PC-3 (cell line): ENCODE data around the gene TIPARP. TPM values are rescaled to one million over a fixed set of nuclear protein-coding genes. Genes with fewer than 3 reads are reported as not detected.

Experiments
- ATAC-seq: fragments of 200-7000 bp; cut with Tn5 transposase; 2 replicates; pipeline ENCODE4 v1.9.1; 2020; ENCODE audit warnings: mild to moderate bottlenecking, moderate library complexity
- BruUV-seq: library from RNA; stranded (reverse); fragments of 400-500 nt; replicated peaks from 2 replicates; lab custom pipeline; 2021; lab: Mats Ljungman, UMichigan
- CTCF ChIA-PET: fragments of 300-600 bp; sonication (Branson Sonifier 250); formaldehyde crosslinking; loops from one replicate; lab custom pipeline; 2022; ENCODE audit warnings: antibody characterized with exemption; lab: Charles Lee
- POLR2A ChIA-PET: fragments of 300-600 bp; sonication (Branson Sonifier 250); formaldehyde crosslinking; loops from one replicate; lab custom pipeline; 2022; ENCODE audit warnings: antibody characterized with exemption; ENCODE audit not compliant: unreplicated experiment; lab: Charles Lee
- DNase-seq: peaks from one replicate; pipeline ENCODE4 v3.0.0-alpha.2; 2015
- H2AFZ ChIP-seq: fragments of 300-600 bp; sonication (generic); 2 replicates; pipeline ENCODE4 v1.6.0; 2016; ENCODE audit warnings: antibody characterized with exemption, low read length
- H3F3A ChIP-seq: fragments of 300-600 bp; sonication (generic); one replicate; pipeline ENCODE4 v1.6.0; 2017; ENCODE audit warnings: antibody characterized with exemption, low read length, control low read depth, mild to moderate bottlenecking; ENCODE audit not compliant: unreplicated experiment
- H3K27ac ChIP-seq: fragments of 300-600 bp; sonication (generic); 2 replicates; pipeline ENCODE4 v1.5.1; 2016; ENCODE audit warnings: mild to moderate bottlenecking, low read length
- H3K27me3 ChIP-seq: fragments of 300-600 bp; sonication (generic); 2 replicates; pipeline ENCODE4 v1.6.1; 2016; ENCODE audit warnings: low read length, mixed read lengths
- H3K36me3 ChIP-seq: fragments of 300-600 bp; sonication (generic); 2 replicates; pipeline ENCODE4 v1.6.1; 2016; ENCODE audit warnings: low read depth, mixed run types, low read length, mixed read lengths
- H3K4me1 ChIP-seq: fragments of 300-600 bp; sonication (generic); 2 replicates; pipeline ENCODE4 v1.5.1; 2016; ENCODE audit warnings: low read length; ENCODE audit not compliant: insufficient read depth
- H3K4me2 ChIP-seq: fragments of 300-600 bp; sonication (generic); 2 replicates; pipeline ENCODE4 v1.6.0; 2016; ENCODE audit warnings: low read length
- H3K4me3 ChIP-seq: fragments of 300-600 bp; sonication (generic); 2 replicates; pipeline ENCODE4 v1.5.1; 2016; ENCODE audit warnings: mild to moderate bottlenecking, low read length, mixed read lengths
- H3K79me2 ChIP-seq: fragments of 300-600 bp; sonication (generic); 2 replicates; pipeline ENCODE4 v1.6.1; 2017; ENCODE audit warnings: low read length, mixed read lengths
- H3K9ac ChIP-seq: fragments of 300-600 bp; sonication (generic); 2 replicates; pipeline ENCODE4 v1.6.0; 2016; ENCODE audit warnings: mild to moderate bottlenecking, low read length
- H3K9me2 ChIP-seq: fragments of 300-600 bp; sonication (generic); replicated peaks from 2 replicates; pipeline ENCODE4 v1.6.1; 2016; ENCODE audit warnings: mixed run types, low read length, mixed read lengths
- H3K9me3 ChIP-seq: fragments of 300-600 bp; sonication (generic); 2 replicates; pipeline ENCODE4 v1.6.1; 2016; ENCODE audit warnings: low read length, mixed read lengths
- H4K20me1 ChIP-seq: fragments of 300-600 bp; sonication (generic); 2 replicates; pipeline ENCODE4 v1.6.1; 2016; ENCODE audit warnings: low read length, mixed read lengths
- EZH2 ChIP-seq: fragments of 300-600 bp; sonication (generic); IDR thresholded peaks from one replicate; pipeline ENCODE4 v1.6.1; 2017; ENCODE audit warnings: antibody characterized with exemption, mild to moderate bottlenecking, low read length; ENCODE audit not compliant: unreplicated experiment
- EZH2phosphoT487 ChIP-seq: fragments of 300-600 bp; sonication (generic); IDR thresholded peaks from 2 replicates; pipeline ENCODE4 v1.6.1; 2018; ENCODE audit warnings: mild to moderate bottlenecking, antibody characterized with exemption, low read length, borderline replicate concordance
- intact Hi-C: fragments of 100-400 bp; cut with micrococcal nuclease; formaldehyde crosslinking; loops from 2 replicates; pipeline ENCODE4 v1.9.0; 2023
- total RNA-seq: library from RNA; depleted of rRNA; stranded (reverse); fragments of >200 nt; gene quantifications from 2 replicates; pipeline ENCODE4 v1.2.3, GENCODE V29; 2014
- TF ChIP-seq, protein P1 (sequence below): fragments of 300-600 bp; sonication (generic); conservative IDR thresholded peaks from 2 replicates; pipeline ENCODE4 v1.5.1; 2017; ENCODE audit warnings: antibody characterized with exemption, low read depth, mild to moderate bottlenecking, low read length

The TIPARP gene
- total RNA-seq, 1 experiment from 2014 or later, result 84.7 TPM

DNA sequence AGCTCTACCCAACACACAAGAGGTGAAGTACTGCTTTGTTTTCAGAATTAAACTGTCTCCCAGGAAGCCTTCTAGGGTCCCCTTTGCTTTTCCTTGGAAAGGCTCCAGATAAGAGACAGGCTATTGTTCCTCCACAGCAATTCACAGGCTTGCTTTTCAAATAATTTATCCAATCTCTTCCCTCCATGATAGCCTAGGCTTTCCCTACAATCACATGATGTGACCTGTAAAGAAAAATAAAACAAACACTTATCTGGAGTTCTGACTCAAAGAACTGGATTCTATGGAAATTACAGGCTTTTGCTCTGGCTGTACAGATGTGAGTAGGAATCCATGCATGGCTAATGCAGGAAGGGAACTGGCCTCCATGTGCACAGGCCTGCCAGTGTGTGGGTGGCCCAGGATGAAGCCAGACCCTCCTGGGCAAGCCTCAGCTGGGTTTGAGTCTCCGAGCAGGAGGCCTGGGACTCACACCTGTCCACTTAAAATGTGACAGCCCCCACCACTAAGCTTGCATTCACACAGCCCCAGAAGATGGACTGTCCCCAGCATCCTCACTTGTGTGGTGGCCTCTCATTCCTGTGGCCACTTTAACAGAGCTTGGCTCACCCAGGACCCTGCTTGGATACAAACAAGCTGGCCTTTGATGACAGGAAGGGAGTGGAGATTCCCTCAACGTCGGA lies 75.9 kb downstream of the TIPARP start:
- no TSS peak for BruUV-seq
- DNase-seq, result no peak
- ChIA-PET POLR2A (no interaction called here), CTCF (no interaction called here)
- TF ChIP-seq, protein P1, sequence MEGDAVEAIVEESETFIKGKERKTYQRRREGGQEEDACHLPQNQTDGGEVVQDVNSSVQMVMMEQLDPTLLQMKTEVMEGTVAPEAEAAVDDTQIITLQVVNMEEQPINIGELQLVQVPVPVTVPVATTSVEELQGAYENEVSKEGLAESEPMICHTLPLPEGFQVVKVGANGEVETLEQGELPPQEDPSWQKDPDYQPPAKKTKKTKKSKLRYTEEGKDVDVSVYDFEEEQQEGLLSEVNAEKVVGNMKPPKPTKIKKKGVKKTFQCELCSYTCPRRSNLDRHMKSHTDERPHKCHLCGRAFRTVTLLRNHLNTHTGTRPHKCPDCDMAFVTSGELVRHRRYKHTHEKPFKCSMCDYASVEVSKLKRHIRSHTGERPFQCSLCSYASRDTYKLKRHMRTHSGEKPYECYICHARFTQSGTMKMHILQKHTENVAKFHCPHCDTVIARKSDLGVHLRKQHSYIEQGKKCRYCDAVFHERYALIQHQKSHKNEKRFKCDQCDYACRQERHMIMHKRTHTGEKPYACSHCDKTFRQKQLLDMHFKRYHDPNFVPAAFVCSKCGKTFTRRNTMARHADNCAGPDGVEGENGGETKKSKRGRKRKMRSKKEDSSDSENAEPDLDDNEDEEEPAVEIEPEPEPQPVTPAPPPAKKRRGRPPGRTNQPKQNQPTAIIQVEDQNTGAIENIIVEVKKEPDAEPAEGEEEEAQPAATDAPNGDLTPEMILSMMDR, result no peak
- no peak for TF ChIP-seq EZH2
- no peak for TF ChIP-seq EZH2phosphoT487
- intact Hi-C loops, result no loop called here
- H3F3A ChIP-seq, result no peaks in the 10 kb centered on the region
- H3K9ac ChIP-seq, result no peak overlapping the region
- H3K36me3 ChIP-seq, result no peaks in the 10 kb centered on the region
- no peaks in the 10 kb centered on the region; the same call in 1 of the 2 replicates for H3K9me3 ChIP-seq
- no peaks in the 10 kb centered on the region for H3K9me2 ChIP-seq
- H3K27ac ChIP-seq, result no peak overlapping the region
- no peaks in the 10 kb centered on the region for H3K27me3 ChIP-seq
- H3K4me2 ChIP-seq, result no peak overlapping the region
- no peak overlapping the region for H3K4me3 ChIP-seq
- no peak overlapping the region for H2AFZ ChIP-seq
- no peaks in the 10 kb centered on the region for H4K20me1 ChIP-seq
- H3K4me1 ChIP-seq, result no peaks in the 10 kb centered on the region; the same call in 1 of the 2 replicates
- ATAC-seq, result peak; percentile 33; the same call in 1 of the 2 replicates
- no peaks in the 10 kb centered on the region for H3K79me2 ChIP-seq

DNA sequence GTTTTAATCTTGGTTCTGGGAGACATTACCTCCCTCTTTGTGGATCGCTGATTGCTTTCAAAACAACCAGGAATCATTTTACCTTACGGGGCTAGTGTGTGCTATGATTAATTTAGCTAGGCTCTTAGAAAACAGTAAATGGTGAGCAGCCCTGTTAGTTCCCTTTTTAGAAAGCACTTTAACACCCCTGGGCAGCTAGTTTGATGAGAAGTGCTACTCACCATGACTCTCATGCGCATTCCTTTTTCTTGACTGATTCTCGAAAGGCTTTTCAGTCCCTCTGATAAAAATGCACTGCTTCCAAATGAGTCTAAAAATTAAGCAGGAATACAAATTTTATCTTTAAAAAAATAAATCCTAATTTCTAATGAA lies 76.5 kb downstream of the TIPARP start:
- DNase-seq (no peak), ATAC-seq (no peak)
- no peak overlapping the region for H3K27ac ChIP-seq
- ChIA-PET CTCF (no interaction called here), POLR2A (no interaction called here)
- no peaks in the 10 kb centered on the region; the same call in 1 of the 2 replicates for H3K9me3 ChIP-seq
- H3F3A ChIP-seq, result no peaks in the 10 kb centered on the region
- intact Hi-C loops, result no loop called here
- no peaks in the 10 kb centered on the region for H3K36me3 ChIP-seq
- no peak overlapping the region for H3K9ac ChIP-seq
- no peaks in the 10 kb centered on the region for H4K20me1 ChIP-seq
- no peaks in the 10 kb centered on the region for H3K9me2 ChIP-seq
- TF ChIP-seq EZH2 (no peak), EZH2phosphoT487 (no peak)
- TF ChIP-seq, protein P1, result no peak
- H3K4me3 ChIP-seq, result no peak overlapping the region
- no peaks in the 10 kb centered on the region for H3K27me3 ChIP-seq
- no peaks in the 10 kb centered on the region; the same call in 1 of the 2 replicates for H3K4me1 ChIP-seq
- BruUV-seq, result no TSS peak
- no peak overlapping the region for H2AFZ ChIP-seq
- H3K4me2 ChIP-seq, result no peak overlapping the region
- no peaks in the 10 kb centered on the region for H3K79me2 ChIP-seq

DNA sequence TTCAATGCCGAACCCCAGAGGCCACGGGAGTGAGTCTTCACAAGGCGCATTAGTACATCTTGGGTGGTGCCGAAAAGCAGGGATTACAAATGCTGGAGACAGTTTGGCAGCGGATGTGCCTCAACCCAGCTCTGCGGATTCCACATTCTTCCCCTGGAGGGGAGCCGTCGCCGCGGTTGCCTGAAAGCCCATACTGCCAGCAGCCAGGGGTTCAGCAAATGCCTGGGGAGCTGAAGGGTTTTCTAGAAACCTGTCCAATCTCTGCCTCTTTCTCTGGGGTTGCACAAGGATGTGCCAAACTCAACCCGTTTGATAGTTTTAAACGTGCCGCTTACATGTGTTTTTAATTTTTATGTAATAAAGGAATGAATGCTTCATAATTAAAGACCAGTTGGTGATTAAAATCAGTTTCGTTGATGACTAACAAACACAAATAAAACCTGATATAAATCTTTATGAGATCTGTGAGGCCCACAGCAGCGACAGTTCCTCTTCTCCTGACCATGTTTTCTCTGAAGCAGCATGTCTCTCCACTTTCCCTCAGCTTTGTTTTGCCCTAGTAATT lies 77.2 kb downstream of the TIPARP start:
- H2AFZ ChIP-seq, result no peak overlapping the region
- POLR2A ChIA-PET, result no interaction called here
- no peaks in the 10 kb centered on the region for H3F3A ChIP-seq
- H3K79me2 ChIP-seq, result no peaks in the 10 kb centered on the region
- H3K27me3 ChIP-seq, result no peaks in the 10 kb centered on the region
- TF ChIP-seq, protein P1, result no peak
- TF ChIP-seq EZH2phosphoT487, result no peak
- H3K9me2 ChIP-seq, result no peaks in the 10 kb centered on the region
- no peak for DNase-seq
- no peaks in the 10 kb centered on the region for H4K20me1 ChIP-seq
- no TSS peak for BruUV-seq
- H3K9me3 ChIP-seq, result no peaks in the 10 kb centered on the region; the same call in 1 of the 2 replicates
- no peak overlapping the region for H3K4me2 ChIP-seq
- peak; percentile 36 for ATAC-seq
- CTCF ChIA-PET, result no interaction called here
- H3K27ac ChIP-seq, result no peak overlapping the region
- no peaks in the 10 kb centered on the region for H3K36me3 ChIP-seq
- no peak overlapping the region for H3K9ac ChIP-seq
- H3K4me3 ChIP-seq, result no peak overlapping the region
- no peaks in the 10 kb centered on the region; the same call in 1 of the 2 replicates for H3K4me1 ChIP-seq
- intact Hi-C loops, result no loop called here
